NCI-H2171 (cell line): ENCODE measurements around the gene PATJ.
"Not testable (repeated sequence)": the region's sequence is repeated elsewhere in the genome, so short reads cannot be mapped to it uniquely, and the experiment has no call there.

Experiments used
- DNase-seq: peaks from one replicate; lab custom pipeline; 2025; lab: John Stamatoyannopoulos, UW

The PATJ gene

DNA sequence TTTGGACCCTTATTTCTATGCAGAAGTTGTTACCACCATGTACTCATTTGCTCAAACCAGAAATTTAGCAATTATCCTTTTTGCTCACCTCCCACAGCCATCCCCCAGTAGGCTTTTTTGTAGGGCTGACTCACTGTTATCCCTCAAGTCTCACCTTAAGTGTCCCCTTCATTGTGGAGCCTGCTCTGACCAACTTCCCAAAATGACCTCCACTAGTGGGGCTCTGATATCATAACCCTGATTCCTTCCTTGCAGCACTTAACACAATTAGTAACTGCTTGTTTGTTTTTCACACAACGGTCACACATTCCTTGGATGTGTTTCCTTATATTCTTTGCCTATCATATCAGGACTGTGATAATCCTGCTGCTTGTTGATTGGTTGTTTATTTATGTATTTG lies 76.7 kb downstream of the PATJ start:
- no peak for DNase-seq

DNA sequence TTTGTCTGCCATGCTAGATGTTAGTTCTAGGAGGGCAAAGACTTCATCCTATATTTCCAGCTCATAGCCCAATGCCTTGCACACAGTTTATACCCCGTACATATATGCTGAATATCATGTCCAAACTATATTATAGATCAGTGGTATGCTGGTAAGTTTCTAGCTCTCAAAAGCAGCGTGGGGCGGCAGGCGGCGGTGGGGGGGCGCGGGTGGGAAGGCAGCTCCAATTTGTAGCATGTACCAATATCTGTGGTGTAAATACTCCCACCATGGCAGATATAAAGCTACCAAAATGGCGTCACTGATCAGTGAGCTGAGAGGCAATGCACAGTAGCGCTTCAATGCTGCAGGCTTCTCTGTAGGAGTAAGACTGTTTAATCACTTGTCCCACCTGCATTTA lies 77.1 kb downstream of the PATJ start:
- no peak for DNase-seq

- DNase-seq: no peak
These were observed 83.1 kb downstream of the PATJ start for GRCh38 chr1:61825393-61825792.

GRCh38 chr1:61828805-61829204 lies 86.5 kb downstream of the PATJ start:
- DNase-seq: no peak

GRCh38 chr1:61836649-61837048 lies 94.4 kb downstream of the PATJ start:
- DNase-seq: no peak

GRCh38 chr1:61837607-61838006 lies 95.3 kb downstream of the PATJ start:
- not testable (repeated sequence) for DNase-seq

DNA sequence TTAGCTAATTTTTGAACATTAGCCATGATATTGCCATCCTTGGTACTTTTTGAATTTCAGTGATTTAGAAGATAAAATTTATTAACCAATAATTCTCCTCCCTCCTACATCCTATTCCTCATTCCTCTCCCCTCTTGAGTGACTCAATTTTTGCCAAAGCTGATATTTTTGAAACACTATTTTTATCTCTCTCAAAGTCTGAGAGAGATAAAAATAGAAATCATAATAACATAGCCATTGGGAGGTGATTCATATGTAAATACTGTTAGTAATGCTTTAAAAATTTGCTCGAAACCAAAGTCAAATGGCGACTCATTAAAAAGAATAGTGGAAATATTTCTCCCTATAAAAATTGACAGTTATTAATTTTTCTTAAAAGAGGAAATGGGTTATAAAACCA lies 97.4 kb downstream of the PATJ start:
- no peak for DNase-seq

- no peak for DNase-seq
These were observed 99.8 kb downstream of the PATJ start for GRCh38 chr1:61842036-61842435.

DNA sequence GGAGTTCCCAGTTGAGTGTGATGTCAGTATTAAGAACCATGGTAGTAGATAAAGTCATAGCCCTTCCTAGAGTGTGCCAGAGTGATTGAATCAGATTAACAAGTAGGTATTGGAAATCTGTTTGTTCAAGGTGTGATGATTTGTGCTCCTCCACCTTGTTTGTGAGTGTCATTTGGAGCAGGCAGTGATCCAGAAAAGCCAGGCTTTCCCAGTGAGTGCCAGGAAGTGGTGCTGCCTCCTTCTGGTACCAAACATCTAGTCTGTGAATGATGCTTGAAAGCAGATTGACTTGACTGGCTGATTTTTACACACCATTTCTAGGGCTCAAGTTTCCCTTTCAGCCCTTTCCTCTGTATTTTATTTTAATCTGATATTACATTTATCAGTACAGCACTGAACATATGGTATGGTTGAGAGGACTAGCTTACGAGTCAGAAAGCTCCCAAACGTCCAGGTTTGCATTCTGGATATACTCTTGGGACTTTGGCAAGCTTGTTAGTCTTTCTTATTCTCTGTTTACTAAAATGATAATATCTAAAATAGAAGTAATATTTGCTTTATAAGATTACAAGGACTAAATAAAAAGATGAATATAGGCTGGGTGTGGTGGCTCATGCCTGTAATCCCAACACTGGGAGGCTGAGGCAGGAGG lies 100.7 kb downstream of the PATJ start:
- DNase-seq: no peak

DNA sequence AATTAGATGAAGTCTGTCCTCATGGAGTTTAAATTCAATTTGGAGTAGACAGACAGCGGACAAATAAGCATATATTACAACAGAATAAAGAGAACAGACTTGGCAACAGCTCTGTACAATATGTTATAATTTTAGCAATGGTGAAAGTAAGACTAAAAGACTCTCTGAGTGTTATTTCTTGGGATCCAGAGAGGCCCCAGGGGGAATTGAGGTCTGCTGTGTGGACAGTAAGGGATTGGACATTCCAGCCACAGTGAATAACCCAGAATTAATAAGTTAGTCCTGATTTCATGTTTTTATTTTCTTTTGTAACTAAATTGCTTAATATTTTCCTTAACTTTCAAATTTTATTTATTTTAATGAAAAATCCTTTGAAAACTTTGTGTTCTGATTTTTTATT lies 101.7 kb downstream of the PATJ start:
- no peak for DNase-seq

DNA sequence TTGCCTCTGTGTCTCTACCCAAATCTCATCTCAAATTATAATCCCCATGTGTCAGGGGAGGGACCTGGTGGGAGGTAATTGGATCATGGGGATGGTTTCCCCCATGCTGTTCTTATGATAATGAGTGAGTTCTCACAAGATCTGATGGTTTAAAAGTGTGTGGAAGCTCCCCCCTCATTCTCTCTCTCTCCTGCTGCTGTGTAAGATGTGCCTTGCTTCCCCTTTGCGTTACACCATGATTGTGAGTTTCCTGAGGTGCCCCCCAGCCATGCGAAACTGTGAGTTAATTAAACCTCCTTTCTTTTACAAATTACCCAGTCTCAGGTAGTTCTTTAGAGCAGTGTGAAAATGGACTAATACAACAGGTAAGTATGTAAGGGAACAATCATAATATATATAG lies 102.4 kb downstream of the PATJ start:
- not testable (repeated sequence) for DNase-seq

DNA sequence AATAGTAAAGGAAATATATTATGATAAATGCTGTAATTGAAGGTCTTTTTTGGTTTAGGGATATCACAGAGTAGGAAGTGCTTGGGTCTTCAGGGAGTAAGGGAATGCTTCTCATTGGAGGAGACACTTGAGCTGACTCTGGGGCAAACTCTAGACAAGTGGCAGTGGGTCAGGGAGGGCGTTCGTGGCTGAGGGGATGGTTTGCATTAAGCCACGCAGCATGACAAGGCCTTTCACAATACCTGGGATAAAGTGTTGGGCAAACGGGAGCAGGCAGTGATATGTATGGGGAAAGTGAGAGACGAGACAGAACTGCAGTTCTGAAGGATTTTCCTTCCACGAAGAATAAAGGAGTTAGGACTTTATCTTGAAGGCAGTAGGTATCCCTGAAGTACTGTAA lies 109.0 kb downstream of the PATJ start:
- no peak for DNase-seq

- DNase-seq: peak; percentile 56
These were observed 109.8 kb downstream of the PATJ start for GRCh38 chr1:61851849-61852669.

GRCh38 chr1:61852670-61853015 lies 110.4 kb downstream of the PATJ start:
- DNase-seq: no peak

- DNase-seq: peak; percentile 13
These were observed 111.3 kb downstream of the PATJ start for GRCh38 chr1:61853583-61853982.

DNA sequence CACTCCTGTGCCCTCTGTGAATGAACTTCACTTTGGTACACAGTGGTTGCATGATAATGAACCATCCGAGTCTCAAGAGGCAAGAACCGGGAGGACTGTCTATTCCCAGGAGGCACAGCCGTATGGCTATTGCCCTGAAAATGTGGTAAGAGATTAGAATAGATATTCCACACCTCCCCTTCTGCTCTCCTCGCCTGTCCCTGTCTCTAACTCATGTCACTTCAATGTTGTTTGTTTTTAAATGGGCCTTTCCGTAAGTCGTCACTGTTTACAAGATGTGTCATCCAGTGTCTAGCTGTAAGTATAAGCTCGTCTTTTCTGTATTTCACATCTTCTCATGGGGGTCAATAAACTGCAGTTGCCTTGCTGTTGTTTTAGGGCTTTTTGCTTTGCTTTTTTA lies 122.2 kb downstream of the PATJ start:
- peak; percentile 66 for DNase-seq

GRCh38 chr1:61865646-61866220 lies 123.5 kb downstream of the PATJ start:
- no peak for DNase-seq

GRCh38 chr1:61869691-61870109 lies 127.4 kb downstream of the PATJ start:
- DNase-seq: no peak

DNA sequence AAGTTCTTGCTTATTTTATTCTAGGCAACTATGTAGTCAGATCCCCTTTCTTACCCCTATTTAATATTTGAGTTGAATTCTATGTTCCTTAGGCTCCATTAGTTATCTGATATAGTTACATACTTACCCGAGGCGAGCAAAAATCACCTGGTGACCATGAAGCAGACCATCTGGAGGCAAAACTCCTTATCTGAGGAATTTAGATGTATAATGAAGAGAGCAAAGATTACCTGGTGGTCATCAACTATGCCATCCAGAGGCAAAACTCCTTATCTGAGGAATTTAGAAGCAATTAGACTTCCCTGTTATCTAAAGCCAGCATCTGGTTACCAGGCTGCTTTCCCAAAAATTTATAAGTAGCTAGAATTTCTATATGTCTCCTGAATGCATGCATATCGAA lies 129.9 kb downstream of the PATJ start:
- no peak for DNase-seq

DNA sequence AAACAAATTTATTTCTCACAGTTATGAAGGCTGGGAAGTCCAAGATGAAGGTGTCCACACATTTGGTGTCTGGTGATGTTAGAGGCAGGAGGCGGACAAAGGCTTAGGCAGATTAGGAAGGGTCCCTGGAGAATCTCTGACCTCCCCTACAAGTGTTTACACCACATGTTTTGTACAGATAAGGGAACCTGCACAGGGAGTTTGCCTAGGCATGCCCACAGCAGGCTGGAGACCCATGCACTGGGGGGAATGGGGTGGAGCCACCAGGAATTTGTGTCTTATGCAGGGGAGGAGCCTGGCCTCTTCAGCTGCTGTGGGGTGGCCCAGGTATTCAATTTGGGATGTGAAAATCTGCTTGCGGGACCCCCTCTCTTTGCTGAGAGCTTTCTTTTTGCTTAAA lies 131.3 kb downstream of the PATJ start:
- peak; percentile 13 for DNase-seq

DNA sequence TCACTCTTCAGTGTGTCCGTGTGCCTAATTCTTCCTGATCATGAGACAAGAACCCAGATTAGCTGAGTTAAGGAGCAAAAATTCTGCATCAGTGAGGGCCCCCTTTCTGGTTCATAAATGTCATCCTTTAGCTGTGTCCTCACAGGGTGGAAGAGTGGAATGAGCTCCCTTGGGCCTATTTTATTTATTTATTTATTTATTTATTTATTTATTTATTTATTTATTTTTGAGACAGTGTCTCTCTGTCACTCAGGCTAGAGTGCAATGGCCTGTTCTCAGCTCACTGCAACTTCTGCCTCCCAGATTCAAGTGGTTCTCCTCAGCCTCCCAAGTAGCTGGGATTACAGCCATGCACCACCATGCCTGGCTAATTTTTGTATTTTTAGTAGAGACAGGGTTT lies 131.7 kb downstream of the PATJ start:
- no peak for DNase-seq

DNA sequence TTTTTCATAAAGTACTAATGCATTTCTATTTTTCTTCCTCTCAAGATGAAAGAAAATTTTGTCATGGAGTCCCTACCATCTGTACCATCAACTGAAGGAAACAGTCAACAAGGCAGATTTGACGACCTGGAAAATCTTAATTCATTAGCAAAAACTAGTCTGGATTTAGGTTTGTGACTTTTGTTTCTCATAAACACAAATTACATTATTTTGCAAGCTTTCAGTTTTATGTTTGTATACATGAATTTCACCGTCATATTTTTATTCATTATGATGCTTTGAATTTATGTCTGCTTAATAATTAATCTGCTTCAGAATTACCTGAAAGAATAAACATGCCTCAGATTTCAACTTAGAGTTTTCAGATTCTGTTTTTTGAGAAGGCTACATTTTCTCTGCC lies 132.9 kb downstream of the PATJ start:
- DNase-seq: no peak

- not testable (repeated sequence) for DNase-seq
These were observed 137.7 kb downstream of the PATJ start for GRCh38 chr1:61879887-61880474.
